Measurements from ENCODE around the gene FDXACB1. TPM values are rescaled to one million over a fixed set of nuclear protein-coding genes. Genes with fewer than 3 reads are reported as not detected.

FDXACB1 gene
- total RNA-seq, 1 experiment from 2014 or later = 2.8 TPM

GRCh38 chr11:111923951-111924350 is 45.0 kb upstream of the FDXACB1 start:
- Mint-ChIP-seq H3K27ac (peak overlapping the region in 1 of 3 experiments; percentile 5; a peak in 2 of 7 replicates), H3K27me3 (ENCODE audit: low read depth) (no peaks in the 10 kb centered on the region), H3K9me3 (no peaks in the 10 kb centered on the region), H3K36me3 (ENCODE audit: insufficient read depth in 1 of 3, low read depth in 3 of 3) (no peaks in the 10 kb centered on the region), H3K4me3 (no peak overlapping the region), H3K4me1 (peaks cover 31 to 35% of the 10 kb centered on the region in 2 experiments)
- Histone ChIP-seq H4K8ac (replicated peaks; ENCODE audit: insufficient read length, low read depth, low read length) (no peak overlapping the region), H2BK5ac (ENCODE audit: insufficient read length, low read length) (no peak overlapping the region), H3T11ph (ENCODE audit: low read length) (no peak overlapping the region), H2BK15ac (ENCODE audit: low read depth, low read length) (no peak overlapping the region), H3K9ac (ENCODE audit: extremely low read depth, insufficient read length, low read length) (no peak overlapping the region), H3K23me2 (ENCODE audit: insufficient read length, low read depth, low read length, poor library complexity, severe bottlenecking) (peaks cover 5% of the 10 kb centered on the region), H3K56ac (ENCODE audit: insufficient read length, low read depth, low read length) (no peak overlapping the region), H3K79me2 (ENCODE audit: insufficient read depth, low read length) (no peaks in the 10 kb centered on the region), H2BK120ac (ENCODE audit: low read depth, low read length, poor library complexity, severe bottlenecking) (no peak overlapping the region), H3K27ac (ENCODE audit: insufficient read length, low read depth, low read length) (no peak overlapping the region), H3K18ac (ENCODE audit: insufficient read length, low read depth, low read length) (no peak overlapping the region), H3K23ac (ENCODE audit: insufficient read length, low read depth, low read length) (no peak overlapping the region), H3K4ac (ENCODE audit: low read depth, low read length) (no peak overlapping the region), H3K14ac (ENCODE audit: insufficient read depth, low read length) (no peak overlapping the region), H3K27me3 (ENCODE audit: insufficient read depth, low read length) (no peaks in the 10 kb centered on the region), H4K20me1 (ENCODE audit: control insufficient read depth, insufficient read depth, insufficient read length) (no peaks in the 10 kb centered on the region), H2AFZ (ENCODE audit: low read length) (no peak overlapping the region), H3K79me1 (ENCODE audit: insufficient read depth, low read depth, low read length, poor library complexity, severe bottlenecking) (no peaks in the 10 kb centered on the region), H4K5ac (ENCODE audit: insufficient read length, low read depth, low read length) (no peak overlapping the region), H4K91ac (ENCODE audit: insufficient read length, low read depth, low read length) (no peak overlapping the region), H3K4me1 (ENCODE audit: insufficient read depth, low read length) (peaks cover 3% of the 10 kb centered on the region; the same call in 1 of the 2 replicates), H2BK12ac (ENCODE audit: insufficient read length, low read depth, low read length) (no peak overlapping the region), H3K4me2 (ENCODE audit: insufficient read depth, insufficient read length, low read length) (no peak overlapping the region), H2AK5ac (ENCODE audit: insufficient read length, low read length) (no peak overlapping the region), H3K9me3 (ENCODE audit: control insufficient read depth, low read depth, low read length) (no peaks in the 10 kb centered on the region), H2BK20ac (ENCODE audit: low read depth, low read length, poor library complexity, severe bottlenecking) (no peak overlapping the region)
- no peak for DNase-seq
- TF ChIP-seq CTCF (conservative IDR thresholded peaks at IDR 0.05) = no peak
